Measurements from ENCODE around the gene CD59. TPM values are rescaled to one million over a fixed set of nuclear protein-coding genes. Genes with fewer than 3 reads are reported as not detected.

Gene CD59
- total and polyA plus RNA-seq, 2 of the 4 experiments (the other 2 are of a cell fraction), result 765 to 1,140 TPM

GRCh38 chr11:33667819-33668467 is 68.3 kb downstream of the CD59 start:
- intact Hi-C loops (cut with micrococcal nuclease), result no loop called here
- dilution Hi-C loops (cut with HindIII; ENCODE audit: low sequenced_read_pairs, unreplicated experiment), result no loop called here
- in situ Hi-C loops (cut with MboI; ENCODE audit: low sequenced_read_pairs), result no loop called here
- H3K79me1 ChIP-seq (ENCODE audit: low read depth in 1 of 2, low read length in 2 of 2), result peaks cover 0 to 6% of the 10 kb centered on the region in 2 experiments; a peak in 1 of 4 replicates
- H3K27me3 ChIP-seq (ENCODE audit: control insufficient read depth, insufficient read depth, low read length), result no peaks in the 10 kb centered on the region
- H3K9me3 ChIP-seq (ENCODE audit: control insufficient read depth, insufficient read depth, low read length), result no peaks in the 10 kb centered on the region
- H4K20me1 ChIP-seq (ENCODE audit: insufficient read depth, low read length), result no peaks in the 10 kb centered on the region; the same call in 1 of the 2 replicates
- no peak overlapping the region for H3K4ac ChIP-seq (ENCODE audit: low read depth, low read length)
- no peak overlapping the region for H3K27ac ChIP-seq (ENCODE audit: insufficient read depth, low read length)
- ChIA-PET POLR2A (ENCODE audit: unreplicated experiment) (no interaction called here), CTCF (interaction anchor here (1.0 kb wide), 1 partner anchor 115 kb away, joined by 4 read pairs; no protein-coding TSS in a partner anchor)
- no peaks in the 10 kb centered on the region for H3K36me3 ChIP-seq (ENCODE audit: control insufficient read depth, insufficient read depth, low read length)
- no peak overlapping the region for H4K5ac ChIP-seq (ENCODE audit: low read depth, low read length)
- no TSS peak for BruUV-seq (replicated peaks)
- no peak overlapping the region for H3K18ac ChIP-seq (ENCODE audit: low read depth, low read length)
- no peak overlapping the region for H3K4me2 ChIP-seq (ENCODE audit: low read depth, low read length)
- H4K8ac ChIP-seq (ENCODE audit: low read depth in 2 of 2, low read length in 2 of 2), result no peak overlapping the region
- no peak overlapping the region for H2AK5ac ChIP-seq (ENCODE audit: low read depth, low read length)
- DNase-seq (no peak), ATAC-seq (ENCODE audit: low read depth) (no peak)
- no peak overlapping the region for H3K56ac ChIP-seq (ENCODE audit: extremely low read depth, insufficient read depth, low read length)
- H3K9ac ChIP-seq (ENCODE audit: low read depth, low read length), result no peak overlapping the region
- H2BK5ac ChIP-seq (ENCODE audit: low read depth, low read length, poor library complexity, severe bottlenecking), result no peak overlapping the region
- no peak overlapping the region for H2BK120ac ChIP-seq (ENCODE audit: low read depth, low read length)
- peaks cover 14% of the 10 kb centered on the region for H3K9me1 ChIP-seq (ENCODE audit: insufficient read depth, low read length)
- no peak overlapping the region for H2AFZ ChIP-seq (replicated peaks; ENCODE audit: low read length, poor library complexity)
- no peak overlapping the region for H2AK9ac ChIP-seq (replicated peaks; ENCODE audit: low read depth, low read length, poor library complexity)
- peaks cover 9% of the 10 kb centered on the region for H3K4me1 ChIP-seq (ENCODE audit: control insufficient read depth, insufficient read depth, low read length)
- no peak overlapping the region for H2BK20ac ChIP-seq (ENCODE audit: low read depth, low read length)
- WGBS, 2 experiments (ENCODE audit: extremely low coverage in 2 of 2, insufficient read length in 1 of 2), result 100% methylated on average over 6 of the region's 18 CpGs; no CpG with 5 or more reads in 1 of the 2 experiments
- no peak overlapping the region for H3K23ac ChIP-seq (ENCODE audit: low read depth, low read length)
- no peak overlapping the region for H2BK15ac ChIP-seq (ENCODE audit: low read depth, low read length)
- no peak for TF ChIP-seq MXI1 (IDR thresholded peaks at IDR 0.05; ENCODE audit: borderline replicate concordance, low read depth, low read length)
- TF ChIP-seq CHD1 (IDR thresholded peaks at IDR 0.05; ENCODE audit: low read depth, low read length), result no peak
- TF ChIP-seq CTCF (conservative IDR thresholded peaks at IDR 0.05; ENCODE audit: low read depth, low read length), result no peak
- TF ChIP-seq SMC3 (IDR thresholded peaks at IDR 0.05; ENCODE audit: low read depth, low read length), result no peak
- no peak overlapping the region for H4K91ac ChIP-seq (ENCODE audit: insufficient read depth, low read depth, low read length)
- no peak overlapping the region for H3K14ac ChIP-seq (replicated peaks; ENCODE audit: low read depth, low read length)
- H3K4me3 ChIP-seq (ENCODE audit: insufficient read depth, low read depth, low read length), result no peak overlapping the region
